Epithelial cell of esophagus (primary cell): ENCODE measurements around the gene ZNF804A.
A peak's percentile ranks its signal among the peaks of the same experiment; 100 is the strongest.

ENCODE experiments used
- DNase-seq: peaks from one replicate; pipeline ENCODE4 v3.0.0; 2010; ENCODE audit warnings: low read depth
- H3K4me3 ChIP-seq: 2 replicates; pipeline ENCODE4 v1.5.1; 2011; ENCODE audit warnings: mild to moderate bottlenecking, low read length, control low read depth
- CTCF ChIP-seq: IDR thresholded peaks from 2 replicates; pipeline ENCODE4 v1.5.1; 2011; ENCODE audit warnings: low read depth, mild to moderate bottlenecking, low read length, control low read depth, inconsistent platforms; ENCODE audit not compliant: insufficient read depth; ENCODE audit errors: missing control alignments

ZNF804A gene

GRCh38 chr2:184633726-184634125 is 35.4 kb downstream of the ZNF804A start:
- H3K4me3 ChIP-seq: no peak overlapping the region
- DNase-seq: no peak
- no peak for TF ChIP-seq CTCF

GRCh38 chr2:184637781-184638180 is 39.5 kb downstream of the ZNF804A start:
- no peak overlapping the region for H3K4me3 ChIP-seq
- TF ChIP-seq CTCF: no peak
- DNase-seq: no peak

- no peak for TF ChIP-seq CTCF
- no peak overlapping the region for H3K4me3 ChIP-seq
- DNase-seq: peak; percentile 34
Measured at GRCh38 chr2:184644685-184645084, 46.4 kb downstream of the ZNF804A start.

DNA sequence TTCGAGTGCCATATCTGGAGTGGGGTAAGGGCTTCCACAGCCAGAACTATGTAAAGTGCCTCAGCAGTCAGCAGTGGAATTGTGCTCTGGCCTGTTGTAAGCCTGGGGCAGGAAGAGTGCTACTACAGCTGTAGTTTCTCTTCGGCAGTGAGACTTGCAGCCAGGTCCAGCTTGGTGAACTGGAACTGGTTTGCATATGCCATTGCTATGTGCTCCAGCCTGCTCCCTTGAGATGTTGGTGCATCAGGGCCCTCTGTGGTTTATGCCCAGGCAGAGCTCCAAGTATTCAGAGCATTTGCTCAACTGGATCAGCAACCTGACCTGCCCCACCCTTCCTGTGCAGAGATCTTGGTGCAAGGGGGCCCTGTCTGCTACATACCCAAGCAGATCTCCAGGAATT is 47.8 kb downstream of the ZNF804A start:
- no peak for TF ChIP-seq CTCF
- H3K4me3 ChIP-seq: no peak overlapping the region
- DNase-seq: peak; percentile 90

DNA sequence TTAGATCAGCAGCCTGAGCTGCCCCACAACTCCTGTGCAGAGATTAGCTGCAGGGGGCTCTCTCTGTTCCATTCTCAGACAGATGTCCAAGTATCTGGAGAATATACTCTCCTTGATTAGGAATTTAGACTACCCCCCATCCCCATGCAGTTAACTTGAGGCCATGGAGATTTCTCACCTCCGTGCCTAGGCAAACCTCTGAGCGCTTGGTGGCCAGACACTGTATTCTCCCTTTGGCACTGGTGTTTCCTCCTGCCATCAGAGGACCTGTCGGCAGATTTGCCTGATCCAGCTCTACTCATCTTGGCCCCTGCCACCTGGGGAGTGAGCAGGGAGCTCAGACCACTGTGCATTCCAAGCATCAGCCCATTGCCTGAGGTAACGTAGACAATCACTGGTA is 48.3 kb downstream of the ZNF804A start:
- no peak for DNase-seq
- H3K4me3 ChIP-seq: no peak overlapping the region
- no peak for TF ChIP-seq CTCF

GRCh38 chr2:184654945-184655344 is 56.6 kb downstream of the ZNF804A start:
- H3K4me3 ChIP-seq: no peak overlapping the region
- no peak for TF ChIP-seq CTCF
- peak; percentile 72 for DNase-seq

- H3K4me3 ChIP-seq: no peak overlapping the region
- peak; percentile 14 for DNase-seq
- no peak for TF ChIP-seq CTCF
Measured at GRCh38 chr2:184677171-184677570, 78.8 kb downstream of the ZNF804A start.
